Left lobe of liver (tissue), 2 donors: Measurements from ENCODE around the gene ADIPOR2. TPM values are rescaled to one million over a fixed set of nuclear protein-coding genes. Genes with fewer than 3 reads are reported as not detected.
"Not testable (repeated sequence)": the region's sequence is repeated elsewhere in the genome, so short reads cannot be mapped to it uniquely, and the experiment has no call there.

Experiments used
- ATAC-seq: fragments of 200-7000 bp; cut with Tn5 transposase; one replicate; pipeline ENCODE4 v1.9.1; 2020; ENCODE audit warnings: mild to moderate bottlenecking, moderate library complexity
- DNase-seq: peaks from one replicate; pipeline ENCODE4 v3.0.0-alpha.2; 2020; ENCODE audit warnings: low spot score
- total RNA-seq: library from RNA; stranded (reverse); gene quantifications from one replicate; pipeline ENCODE4 v1.2.1, GENCODE V29; 2021
- donor health status: DM: no; HTN: no; CAD: no; lungs with moderate emphysema.
- donor health status: DM: no; HTN: yes; CAD: no.

The ADIPOR2 gene
- total RNA-seq, 1 donor from 2014 or later: 58.0 TPM

DNA sequence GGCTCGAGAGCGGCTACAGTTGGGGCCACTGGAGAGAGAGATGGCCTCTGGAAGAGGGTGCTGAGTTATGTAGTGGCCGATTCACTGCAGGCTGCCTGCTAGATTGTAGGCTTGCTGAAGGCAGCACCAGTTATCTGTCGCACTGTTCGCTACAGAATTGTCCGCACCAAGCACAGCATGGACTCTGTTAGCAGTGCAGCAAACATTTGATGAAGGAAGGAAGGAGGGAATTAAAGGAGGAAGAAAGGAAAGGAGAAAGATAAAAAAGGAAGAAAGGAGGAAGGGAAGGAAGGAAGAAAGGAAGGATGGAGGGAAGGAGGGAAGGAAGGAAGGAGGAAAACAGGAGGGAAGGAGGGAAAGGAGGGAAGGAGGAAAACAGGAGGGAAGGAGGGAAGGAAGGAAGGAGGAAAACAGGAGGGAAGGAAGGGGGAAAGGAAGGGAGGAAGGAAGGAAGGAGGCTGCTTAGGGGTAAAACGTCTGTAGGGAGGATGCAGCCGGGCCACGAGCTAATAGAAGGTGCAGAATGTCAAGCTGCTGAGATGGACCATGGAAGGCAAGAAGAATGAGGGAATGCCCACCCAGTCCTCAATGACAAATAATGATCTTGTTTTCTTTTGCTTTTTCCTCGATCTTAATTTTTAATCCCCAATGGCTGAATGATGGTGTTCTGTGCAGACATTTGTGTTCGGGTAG, 27.3 kb upstream of the ADIPOR2 start:
- no peak for DNase-seq

DNA sequence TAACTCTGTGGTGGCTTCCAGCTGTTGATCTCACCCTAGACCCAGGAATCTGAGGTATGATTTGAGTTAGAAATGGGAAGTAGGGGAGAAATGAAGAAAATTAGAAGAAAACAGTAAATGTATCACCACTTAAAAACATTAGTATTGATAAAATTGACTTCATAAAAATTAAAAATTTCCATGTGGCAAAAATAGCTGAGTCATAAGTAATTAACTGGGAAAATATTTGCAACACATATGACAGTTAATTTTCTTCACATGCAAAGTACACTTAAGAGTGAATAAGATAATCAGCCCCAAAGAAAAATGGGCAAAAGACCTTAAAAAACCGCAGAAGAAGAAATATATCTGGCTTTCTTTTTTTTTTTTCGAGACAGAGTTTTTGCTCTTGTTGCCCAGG, 25.5 kb upstream of the ADIPOR2 start:
- no peak for DNase-seq
- no peak for ATAC-seq

More for the DNA sequence above, 27.3 kb upstream of the ADIPOR2 start:
- ATAC-seq: no peak

- no peak for ATAC-seq
- DNase-seq: no peak
Observed at GRCh38 chr12:1666215-1666614, 24.7 kb upstream of the ADIPOR2 start.

DNA sequence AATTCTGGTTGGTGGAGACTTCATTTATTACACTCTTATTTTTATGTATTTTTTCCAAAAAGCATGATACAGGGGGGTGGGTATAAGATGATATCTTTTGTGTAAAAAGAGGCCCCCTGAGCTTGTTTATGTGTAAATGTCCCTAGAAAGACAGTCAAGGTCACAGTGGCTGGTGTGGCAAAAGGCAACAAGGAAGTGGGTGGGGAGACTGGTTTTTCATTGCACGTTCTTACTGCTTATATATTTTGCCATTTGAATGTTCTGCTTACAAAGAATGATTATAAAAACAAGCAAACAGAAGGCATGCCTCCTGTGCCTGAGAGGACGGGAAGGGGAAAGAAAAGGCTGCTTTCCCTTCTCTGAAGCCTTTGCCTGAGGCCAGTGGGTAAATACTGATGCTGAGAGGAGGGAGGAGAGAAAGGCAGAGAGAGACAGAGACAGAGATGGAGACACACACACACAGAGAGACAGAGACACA, 24.1 kb upstream of the ADIPOR2 start:
- no peak for DNase-seq
- peak; percentile 2 for ATAC-seq

DNA sequence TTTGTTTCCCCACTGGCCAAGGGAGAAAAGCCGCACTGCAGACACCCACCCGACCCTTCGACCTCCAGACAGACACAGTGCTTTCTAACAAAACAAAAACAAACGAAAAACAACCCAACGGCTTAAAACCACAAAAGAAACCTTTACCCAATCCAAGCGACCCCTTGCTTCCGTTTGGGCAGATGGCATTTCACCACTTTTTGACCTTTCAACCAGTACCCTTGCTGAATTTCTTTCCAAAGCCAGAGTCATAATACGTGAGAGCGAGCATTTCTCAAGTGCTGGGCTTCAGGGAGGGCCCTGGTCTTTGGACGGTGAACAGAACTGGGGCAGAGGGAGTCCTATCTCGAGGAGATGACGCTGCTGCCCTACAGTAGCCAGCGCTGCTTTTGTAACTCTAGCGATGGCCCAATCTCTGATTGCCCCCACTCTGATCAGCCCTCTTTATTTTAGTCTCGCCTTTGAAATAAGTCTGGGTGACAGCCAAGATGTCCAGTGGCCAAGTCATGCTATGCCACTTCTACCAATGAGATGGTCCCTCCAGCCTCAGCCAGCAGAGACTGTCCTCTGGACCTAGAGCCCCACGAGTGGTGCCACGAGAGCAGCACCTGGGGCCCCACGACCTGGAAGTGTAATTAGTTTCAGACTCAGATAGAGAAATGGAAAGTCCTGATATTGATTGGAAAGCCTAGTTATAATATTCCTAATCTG, 21.9 kb upstream of the ADIPOR2 start:
- ATAC-seq: peak; percentile 74
- peak; percentile 97 for DNase-seq

- no peak for DNase-seq
- ATAC-seq: peak; percentile 47
Observed at GRCh38 chr12:1670358-1671268, 20.3 kb upstream of the ADIPOR2 start.

DNA sequence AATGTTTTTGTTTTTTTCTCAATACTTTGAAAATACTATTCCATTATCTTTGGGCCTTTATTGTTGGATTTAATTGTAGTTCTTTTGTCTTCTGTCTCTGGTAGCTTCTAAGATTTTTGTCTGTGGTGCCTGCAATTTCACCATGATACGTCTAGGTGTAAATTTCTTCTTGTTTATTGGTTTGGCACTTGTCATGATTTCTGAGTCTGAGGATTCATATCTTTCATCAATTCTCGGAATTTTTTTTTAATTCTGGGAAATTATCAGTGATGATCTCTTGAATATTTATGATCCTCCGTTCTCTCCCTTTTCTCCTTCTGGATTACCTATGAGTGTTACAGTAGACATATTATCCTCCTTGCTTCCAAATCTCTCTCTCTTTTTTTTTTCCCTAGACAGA, 14.8 kb upstream of the ADIPOR2 start:
- ATAC-seq: no peak
- no peak for DNase-seq

GRCh38 chr12:1680804-1681492, 9.9 kb upstream of the ADIPOR2 start:
- DNase-seq: no peak
- peak; percentile 26 for ATAC-seq

- ATAC-seq: no peak
- DNase-seq: no peak
Observed at GRCh38 chr12:1681493-1681807, 9.4 kb upstream of the ADIPOR2 start.

DNA sequence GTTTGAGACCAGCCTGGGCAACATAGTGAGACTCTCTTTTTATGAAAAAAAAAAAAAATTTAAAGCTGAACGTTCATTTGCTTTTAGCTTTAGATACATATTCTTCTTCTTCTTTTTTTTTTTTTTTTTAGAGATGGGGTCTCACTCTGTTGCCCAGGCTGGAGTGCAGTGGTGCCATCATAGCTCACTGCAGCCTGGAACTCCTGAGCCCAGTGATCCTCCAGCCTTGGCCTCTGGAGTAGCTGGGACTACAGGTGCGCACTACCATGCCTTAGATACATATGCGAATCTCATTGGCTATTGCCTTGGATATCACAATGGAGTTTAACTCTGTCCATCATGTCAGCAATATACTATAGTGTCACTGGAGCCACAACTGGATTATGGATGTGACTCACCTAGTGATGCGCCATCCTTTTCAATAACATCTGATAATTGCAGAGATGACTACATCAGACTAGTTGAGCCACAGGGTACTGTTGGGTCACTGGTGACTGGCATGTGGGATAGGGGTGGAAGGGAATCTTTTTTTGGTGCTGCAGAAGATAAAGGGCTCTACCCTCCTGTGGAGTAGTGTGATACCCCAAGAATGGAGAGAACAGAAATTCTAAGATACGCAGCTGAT, 2.7 kb upstream of the ADIPOR2 start:
- DNase-seq: no peak
- ATAC-seq: no peak

DNA sequence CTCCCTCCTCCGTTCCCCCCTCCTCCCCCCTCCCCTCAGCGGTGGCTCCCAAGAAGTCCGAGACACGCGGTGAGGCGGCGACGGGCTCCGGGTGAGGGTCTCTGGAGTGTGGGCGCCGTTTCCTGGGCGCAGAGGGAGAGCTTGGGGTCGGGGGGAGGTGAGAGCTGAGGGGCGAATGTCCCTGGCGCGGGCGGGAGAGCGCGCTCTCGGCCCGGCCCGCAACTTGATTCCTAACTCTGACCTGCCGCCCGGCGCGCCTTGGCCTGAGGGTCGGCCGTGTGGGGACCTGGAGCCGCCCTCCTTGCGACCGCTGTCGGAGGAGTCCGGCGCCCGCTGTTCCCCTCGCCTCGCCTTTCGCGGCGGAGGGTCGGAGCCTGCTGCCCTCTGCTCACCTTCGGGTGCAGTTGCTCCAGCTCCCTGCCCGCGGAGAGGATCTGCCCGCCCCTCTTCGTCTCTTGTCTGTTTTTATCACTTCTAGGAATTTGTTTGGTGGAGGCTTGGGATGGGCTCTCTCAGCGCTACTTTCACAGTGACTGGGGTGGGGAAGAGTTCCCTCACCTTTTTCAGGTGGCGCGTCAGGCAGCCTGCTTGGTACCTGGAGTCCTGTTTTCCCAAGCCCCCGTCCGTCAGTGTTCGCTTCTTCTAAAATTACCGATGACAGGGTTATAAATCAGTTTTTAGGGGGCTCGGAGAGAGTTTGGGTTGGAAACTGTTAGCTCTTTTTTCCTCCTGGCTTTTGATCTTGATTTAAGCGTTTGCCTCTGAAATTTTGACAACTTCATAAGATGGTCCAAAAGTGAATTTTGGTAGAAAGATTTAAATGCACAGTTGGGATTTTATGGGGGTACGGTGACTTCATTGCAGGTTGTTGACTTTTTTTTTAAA, 495 bp downstream of the ADIPOR2 start:
- ATAC-seq (peak; percentile 56), DNase-seq (peak; percentile 65)

DNA sequence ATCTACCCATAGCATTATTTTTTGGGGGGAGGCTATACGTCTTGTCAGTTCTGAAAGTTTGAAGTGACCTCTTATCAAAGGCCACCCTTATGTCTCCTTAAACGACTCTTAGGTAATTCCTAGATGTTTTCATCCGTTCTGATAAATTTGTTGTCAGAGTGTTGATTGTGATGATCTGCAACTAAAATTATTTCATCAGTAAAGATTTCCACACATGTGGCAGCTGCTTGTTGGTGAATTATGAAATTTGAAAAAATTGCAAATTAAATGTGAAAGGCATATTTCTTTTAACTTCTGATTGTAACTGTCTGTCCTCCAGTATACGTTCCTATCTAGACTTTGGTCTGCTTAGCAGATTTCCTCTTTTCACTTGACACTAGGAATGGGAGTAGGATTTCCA, 1.4 kb downstream of the ADIPOR2 start:
- DNase-seq (no peak), ATAC-seq (no peak)

- ATAC-seq: no peak
- no peak for DNase-seq
Observed at GRCh38 chr12:1692895-1693610, 2.2 kb downstream of the ADIPOR2 start.

DNA sequence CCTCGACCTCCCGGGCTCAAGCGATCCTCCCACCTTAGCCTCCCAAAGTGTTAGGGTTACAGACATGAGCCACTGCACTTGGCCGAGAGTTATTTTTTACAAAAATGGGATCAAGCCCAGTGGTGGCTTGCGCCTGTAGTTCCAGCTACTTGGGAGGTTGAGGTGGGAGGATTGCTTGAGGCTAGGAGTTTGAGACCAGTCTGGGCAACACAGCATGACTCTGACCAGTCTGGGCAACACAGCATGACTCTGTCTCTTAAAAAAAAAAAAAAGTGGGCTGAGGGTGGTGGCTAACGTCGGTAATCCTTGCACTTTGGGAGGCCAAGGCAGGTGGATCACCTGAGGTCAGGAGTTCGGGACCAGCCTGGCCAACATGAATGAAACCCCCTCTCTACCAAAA, 4.2 kb downstream of the ADIPOR2 start:
- not testable (repeated sequence) for ATAC-seq, DNase-seq

GRCh38 chr12:1695886-1696670, 5.2 kb downstream of the ADIPOR2 start:
- DNase-seq (no peak), ATAC-seq (no peak)

- no peak for DNase-seq
Observed at GRCh38 chr12:1696800-1697199, 5.9 kb downstream of the ADIPOR2 start.

DNA sequence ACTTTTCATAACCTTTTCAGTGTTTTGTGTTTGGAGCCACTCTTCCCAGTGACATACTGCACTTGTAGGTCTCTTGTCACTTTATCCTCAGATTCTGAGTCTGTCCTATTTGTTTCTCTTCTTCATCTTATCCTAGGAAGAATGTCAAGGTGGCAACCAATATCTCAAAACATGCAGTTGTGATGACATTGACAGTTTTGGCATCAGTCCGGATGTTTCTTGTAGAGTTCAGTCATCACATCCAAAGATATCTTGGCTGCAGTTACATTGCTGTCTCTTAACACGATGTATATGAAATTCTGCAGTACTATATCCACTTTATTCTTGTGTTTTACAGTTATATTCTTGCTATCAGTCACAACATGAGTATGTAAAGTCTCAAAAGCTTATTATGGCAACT, 6.4 kb downstream of the ADIPOR2 start:
- no peak for DNase-seq
- no peak for ATAC-seq

More at GRCh38 chr12:1696800-1697199, 5.9 kb downstream of the ADIPOR2 start:
- peak; percentile 49 for ATAC-seq

GRCh38 chr12:1698720-1699119, 7.8 kb downstream of the ADIPOR2 start:
- ATAC-seq: peak; percentile 35

More at GRCh38 chr12:1698720-1699119, 7.8 kb downstream of the ADIPOR2 start:
- no peak for DNase-seq
